ENCODE measurements around the gene PPP4C.

- TF ChIP-seq, protein P1, sequence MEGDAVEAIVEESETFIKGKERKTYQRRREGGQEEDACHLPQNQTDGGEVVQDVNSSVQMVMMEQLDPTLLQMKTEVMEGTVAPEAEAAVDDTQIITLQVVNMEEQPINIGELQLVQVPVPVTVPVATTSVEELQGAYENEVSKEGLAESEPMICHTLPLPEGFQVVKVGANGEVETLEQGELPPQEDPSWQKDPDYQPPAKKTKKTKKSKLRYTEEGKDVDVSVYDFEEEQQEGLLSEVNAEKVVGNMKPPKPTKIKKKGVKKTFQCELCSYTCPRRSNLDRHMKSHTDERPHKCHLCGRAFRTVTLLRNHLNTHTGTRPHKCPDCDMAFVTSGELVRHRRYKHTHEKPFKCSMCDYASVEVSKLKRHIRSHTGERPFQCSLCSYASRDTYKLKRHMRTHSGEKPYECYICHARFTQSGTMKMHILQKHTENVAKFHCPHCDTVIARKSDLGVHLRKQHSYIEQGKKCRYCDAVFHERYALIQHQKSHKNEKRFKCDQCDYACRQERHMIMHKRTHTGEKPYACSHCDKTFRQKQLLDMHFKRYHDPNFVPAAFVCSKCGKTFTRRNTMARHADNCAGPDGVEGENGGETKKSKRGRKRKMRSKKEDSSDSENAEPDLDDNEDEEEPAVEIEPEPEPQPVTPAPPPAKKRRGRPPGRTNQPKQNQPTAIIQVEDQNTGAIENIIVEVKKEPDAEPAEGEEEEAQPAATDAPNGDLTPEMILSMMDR (IDR thresholded peaks at IDR 0.05 in 2 of 3, conservative IDR thresholded peaks at IDR 0.05 in 1 of 3; ENCODE audit: borderline replicate concordance in 1 of 3, insufficient read depth in 1 of 3, low read depth in 2 of 3, low read length in 2 of 3) = no peak
- TF ChIP-seq POLR2A (IDR thresholded peaks at IDR 0.05; ENCODE audit: borderline replicate concordance, extremely low read depth, insufficient read depth, insufficient read length) (no peak), EZH2 (IDR thresholded peaks at IDR 0.05) (no peak)
Observed at GRCh38 chr16:30119428-30119827, 43.6 kb downstream of the PPP4C start.
